T-cell (primary cell): ENCODE results near the gene HSFX3. TPM values are rescaled to one million over a fixed set of nuclear protein-coding genes. Genes with fewer than 3 reads are reported as not detected.
"Not testable (repeated sequence)": the region's sequence is repeated elsewhere in the genome, so short reads cannot be mapped to it uniquely, and the experiment has no call there.

Source experiments
- ATAC-seq, 4 experiments: fragments of 200-7000 bp in 3 of 4; fragments of 150-1000 bp in 1 of 4; cut with Tn5 transposase; replicated peaks in 1 of 4; 1 replicate in 3 of 4; 2 replicates in 1 of 4; pipeline ENCODE4 v1.10.0; 2021; ENCODE audit warnings: moderate library complexity in 3 of 4, mild to moderate bottlenecking in 2 of 4, moderate number of reproducible peaks in 1 of 4
- CTCF ChIA-PET, 2 donors: fragments of 300-600 bp; sonication (Branson Sonifier 250); formaldehyde crosslinking; loops; one replicate each; lab custom pipeline; 2022; ENCODE audit warnings: antibody characterized with exemption in 2 of 2; lab: Charles Lee
- POLR2A ChIA-PET, 2 donors: fragments of 300-600 bp; sonication (Branson Sonifier 250); formaldehyde crosslinking; loops; one replicate each; lab custom pipeline; 2022; ENCODE audit warnings: antibody characterized with exemption in 2 of 2; lab: Charles Lee
- DNase-seq, 35 experiments: peaks; one replicate each; pipeline versions ENCODE4 v3.0.0 to v3.0.0-alpha.2; 2013 to 2023
- H3K27ac ChIP-seq: one replicate; pipeline ENCODE4 v1.5.1; 2013; ENCODE audit warnings: low read length
- H3K27me3 ChIP-seq, 2 experiments: replicated peaks in 1 of 2; 1 replicate in 1 of 2; 2 replicates in 1 of 2; pipeline versions ENCODE4 v1.6.1 to v1.7.0; 2013; ENCODE audit warnings: low read length in 1 of 2, mixed read lengths in 1 of 2; ENCODE audit not compliant: control insufficient read depth in 2 of 2, insufficient read depth in 2 of 2; ENCODE audit errors: extremely low read depth in 1 of 2
- H3K36me3 ChIP-seq, 2 donors: 1 replicate in 1 of 2; 2 replicates in 1 of 2; pipeline versions ENCODE4 v1.6.1 to v1.7.0; 2013; ENCODE audit warnings: low read length in 1 of 2; ENCODE audit not compliant: control insufficient read depth in 2 of 2, insufficient read depth in 1 of 2; ENCODE audit errors: extremely low read depth in 1 of 2
- H3K4me1 ChIP-seq, 2 experiments: 1 replicate in 1 of 2; 2 replicates in 1 of 2; pipeline versions ENCODE4 v1.6.1 to v1.7.0; 2013; ENCODE audit warnings: low read length in 2 of 2, mixed read lengths in 1 of 2; ENCODE audit not compliant: insufficient read depth in 2 of 2, control insufficient read depth in 1 of 2; ENCODE audit errors: extremely low read depth in 1 of 2
- H3K4me3 ChIP-seq, 2 donors: 1 replicate in 1 of 2; 2 replicates in 1 of 2; pipeline versions ENCODE4 v1.5.1 to v1.7.0; 2013; ENCODE audit warnings: mild to moderate bottlenecking in 2 of 2, low read length in 1 of 2, moderate library complexity in 1 of 2; ENCODE audit not compliant: control insufficient read depth in 1 of 2; ENCODE audit errors: extremely low read depth in 1 of 2
- H3K9me3 ChIP-seq: 2 replicates; pipeline ENCODE4 v1.7.0; 2013
- H3K27ac Mint-ChIP-seq, 2 donors: one replicate each; pipeline ENCODE4 v1.8.0; 2020 to 2021; ENCODE audit warnings: mild to moderate bottlenecking in 2 of 2, mixed read lengths in 2 of 2
- H3K27me3 Mint-ChIP-seq, 2 donors: one replicate each; pipeline ENCODE4 v1.8.0; 2021 to 2022; ENCODE audit warnings: mixed read lengths in 2 of 2
- H3K36me3 Mint-ChIP-seq: one replicate; pipeline ENCODE4 v1.8.0; 2021; ENCODE audit warnings: mixed read lengths
- H3K4me1 Mint-ChIP-seq, 3 donors: one replicate each; pipeline ENCODE4 v1.8.0; 2020 to 2022; ENCODE audit warnings: mixed read lengths in 3 of 3, mild to moderate bottlenecking in 1 of 3
- H3K4me3 Mint-ChIP-seq, 3 donors: one replicate each; pipeline ENCODE4 v1.8.0; 2020 to 2022; ENCODE audit warnings: mild to moderate bottlenecking in 3 of 3, mixed read lengths in 3 of 3, moderate library complexity in 3 of 3
- H3K9me3 Mint-ChIP-seq, 3 donors: one replicate each; pipeline ENCODE4 v1.8.0; 2020 to 2022; ENCODE audit warnings: mixed read lengths in 3 of 3
- WGBS: methylation state at CpG from one replicate; pipeline ENCODE4 v1.1.5; 2013; ENCODE audit warnings: missing lambda C conversion rate; ENCODE audit not compliant: insufficient coverage; 5-methylcytosine and 5-hydroxymethylcytosine counted together
- total RNA-seq, 35 experiments: library from RNA in 6 of 35; stranded (reverse) in 6 of 35; fragments of 120-200 nt in 1 of 35; gene quantifications; one replicate each; pipeline versions ENCODE4 v1.2.1 to v1.2.4 and lab custom pipeline; 2013 to 2026

HSFX3 gene
- total RNA-seq, 5 donors from 2014 or later (not counting 1 experiment from before 2014, with no cell fraction given), result not detected

DNA sequence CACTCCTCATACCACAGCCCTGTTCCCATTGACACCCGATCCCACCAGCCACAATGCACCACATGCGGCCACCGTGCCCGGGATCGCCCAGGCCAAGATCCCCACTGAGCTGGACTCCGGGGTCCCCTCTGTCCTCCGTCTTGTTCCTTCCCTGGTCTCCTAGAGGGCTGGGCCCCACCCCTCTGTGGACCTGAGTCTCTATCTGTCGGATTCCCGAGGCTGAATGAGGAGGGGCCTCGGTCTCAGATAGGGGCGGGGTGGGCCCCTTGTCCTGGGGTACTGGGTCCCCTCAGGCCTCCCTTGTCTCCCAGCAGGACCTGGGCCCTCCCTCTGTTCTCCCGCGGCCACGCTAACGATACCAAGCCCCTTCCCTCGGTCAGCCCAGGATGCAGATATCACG lies 35.9 kb upstream of the HSFX3 start:
- CTCF ChIA-PET, H3K9me3 ChIP-seq, H3K4me3 Mint-ChIP-seq, POLR2A ChIA-PET, H3K27ac Mint-ChIP-seq, DNase-seq, H3K4me1 Mint-ChIP-seq, H3K4me1 ChIP-seq, H3K36me3 Mint-ChIP-seq, H3K27ac ChIP-seq, ATAC-seq, H3K36me3 ChIP-seq, H3K4me3 ChIP-seq, H3K27me3 Mint-ChIP-seq, H3K9me3 Mint-ChIP-seq, H3K27me3 ChIP-seq: not testable (repeated sequence)
- no CpG with 5 or more reads among the region's 17 CpGs for WGBS

DNA sequence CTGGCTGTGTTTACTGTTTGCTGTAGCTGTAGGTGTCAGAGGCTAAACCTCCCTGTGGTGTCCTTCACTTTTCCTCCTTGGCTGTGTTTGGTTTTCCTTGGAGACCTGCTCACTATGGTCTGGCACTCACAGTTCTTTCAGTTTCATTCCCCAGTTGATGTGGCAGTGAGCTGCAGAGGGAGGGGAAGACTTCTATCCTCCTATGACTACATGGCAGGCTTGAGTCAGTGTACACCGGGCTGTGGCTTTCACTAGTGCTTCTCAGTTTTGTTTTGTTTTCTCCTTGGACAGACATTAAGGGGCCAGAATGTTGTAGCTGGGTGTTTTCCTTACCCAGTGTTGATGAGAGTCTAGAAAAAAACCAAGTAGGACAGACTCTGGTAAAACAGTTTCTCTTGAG lies 23.7 kb upstream of the HSFX3 start:
- peaks cover 0 to 25% of the 10 kb centered on the region in 2 donors for H3K27me3 Mint-ChIP-seq
- H3K36me3 ChIP-seq, DNase-seq, H3K9me3 ChIP-seq, H3K27ac Mint-ChIP-seq, H3K27ac ChIP-seq, H3K4me3 Mint-ChIP-seq, H3K4me1 ChIP-seq, H3K4me3 ChIP-seq, ATAC-seq, H3K4me1 Mint-ChIP-seq, H3K9me3 Mint-ChIP-seq, POLR2A ChIA-PET, H3K36me3 Mint-ChIP-seq, H3K27me3 ChIP-seq, CTCF ChIA-PET: not testable (repeated sequence)
- no CpG with 5 or more reads among the region's 1 CpG for WGBS

- peaks cover 0 to 26% of the 10 kb centered on the region in 2 donors for H3K27me3 Mint-ChIP-seq
- DNase-seq, result no peak
- H3K4me1 ChIP-seq, result no peaks in the 10 kb centered on the region
- POLR2A ChIA-PET, result no interaction called here
- no peaks in the 10 kb centered on the region for H3K9me3 Mint-ChIP-seq
- ATAC-seq, result no peak
- H3K36me3 Mint-ChIP-seq, result no peaks in the 10 kb centered on the region
- CTCF ChIA-PET, result no interaction called here
- no peak overlapping the region for H3K4me3 ChIP-seq
- no peaks in the 10 kb centered on the region for H3K9me3 ChIP-seq
- no peaks in the 10 kb centered on the region for H3K36me3 ChIP-seq
- no peak overlapping the region for H3K4me3 Mint-ChIP-seq
- no CpG with 5 or more reads among the region's 1 CpG for WGBS
- no peak overlapping the region for H3K27ac ChIP-seq
- H3K27me3 ChIP-seq, result no peaks in the 10 kb centered on the region
- no peak overlapping the region for H3K27ac Mint-ChIP-seq
- H3K4me1 Mint-ChIP-seq, result peaks cover 0 to 2% (median 0%) of the 10 kb centered on the region in 3 donors
Observed at GRCh38 chrX:149572743-149573142, 23.0 kb upstream of the HSFX3 start.

DNA sequence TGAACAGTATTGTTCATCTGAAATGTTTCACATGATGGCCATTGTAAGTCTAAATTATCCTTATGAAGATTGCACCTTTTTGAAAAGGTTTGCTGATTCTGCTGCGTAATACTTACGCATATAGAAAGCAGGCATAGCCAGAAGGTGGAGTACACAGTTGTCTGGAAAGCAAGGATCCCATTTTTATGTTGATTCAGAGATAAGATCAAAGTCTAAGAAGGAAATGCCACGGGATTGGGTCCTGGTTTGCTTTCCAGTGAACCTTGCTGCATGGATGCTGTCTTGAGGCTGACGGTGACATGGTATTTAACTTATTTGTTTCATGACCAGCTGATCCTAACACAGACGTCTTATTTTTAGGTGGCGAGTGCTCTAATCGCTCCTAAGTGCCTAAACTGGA lies 22.0 kb upstream of the HSFX3 start:
- ATAC-seq (no peak), DNase-seq (no peak)
- Mint-ChIP-seq H3K4me3 (no peak overlapping the region), H3K36me3 (no peaks in the 10 kb centered on the region), H3K27ac (no peak overlapping the region), H3K4me1 (peaks cover 0 to 2% (median 0%) of the 10 kb centered on the region in 3 donors), H3K9me3 (no peaks in the 10 kb centered on the region), H3K27me3 (peaks cover 0 to 26% of the 10 kb centered on the region in 2 donors)
- no peak overlapping the region for H3K4me3 ChIP-seq
- H3K4me1 ChIP-seq, result no peaks in the 10 kb centered on the region
- H3K27ac ChIP-seq, result no peak overlapping the region
- ChIA-PET CTCF (no interaction called here), POLR2A (no interaction called here)
- no peaks in the 10 kb centered on the region for H3K27me3 ChIP-seq
- no peaks in the 10 kb centered on the region for H3K36me3 ChIP-seq
- 92% methylated on average over 6 of the region's 7 CpGs for WGBS
- no peaks in the 10 kb centered on the region for H3K9me3 ChIP-seq

GRCh38 chrX:149570668-149571067 lies 20.9 kb upstream of the HSFX3 start:
- Histone ChIP-seq H3K4me1 (no peaks in the 10 kb centered on the region), H3K4me3 (no peak overlapping the region), H3K27ac (no peak overlapping the region), H3K9me3 (no peaks in the 10 kb centered on the region), H3K27me3 (no peaks in the 10 kb centered on the region), H3K36me3 (no peaks in the 10 kb centered on the region)
- no peak overlapping the region for H3K4me3 Mint-ChIP-seq
- CTCF ChIA-PET, result no interaction called here
- no peaks in the 10 kb centered on the region for H3K9me3 Mint-ChIP-seq
- H3K36me3 Mint-ChIP-seq, result no peaks in the 10 kb centered on the region
- H3K4me1 Mint-ChIP-seq, result peaks cover 0 to 2% (median 0%) of the 10 kb centered on the region in 3 donors
- WGBS, result 77% methylated on average over 3 of the region's 6 CpGs
- no peak overlapping the region for H3K27ac Mint-ChIP-seq
- POLR2A ChIA-PET, result no interaction called here
- DNase-seq (no peak), ATAC-seq (no peak)
- H3K27me3 Mint-ChIP-seq, result peaks cover 0 to 26% of the 10 kb centered on the region in 2 donors

DNA sequence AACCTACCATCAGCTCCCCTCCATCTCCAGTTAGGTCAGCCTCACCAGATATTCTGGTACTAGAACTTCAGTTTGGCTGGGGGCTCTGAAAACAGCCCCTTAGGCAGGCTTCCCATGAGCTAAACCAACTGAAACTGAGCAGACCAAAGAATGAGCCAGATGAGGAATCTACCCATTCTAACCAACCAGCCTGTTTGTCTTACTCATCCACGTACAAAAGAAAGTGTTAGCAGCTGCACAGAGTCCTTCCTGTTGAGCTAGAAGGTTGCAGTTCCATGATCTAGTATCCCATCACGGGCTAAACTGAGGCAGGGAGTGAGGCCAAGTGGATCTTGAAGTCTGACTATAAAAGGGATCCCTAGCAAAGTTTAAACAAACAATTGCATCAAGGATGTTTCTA lies 20.0 kb upstream of the HSFX3 start:
- Mint-ChIP-seq H3K36me3 (no peaks in the 10 kb centered on the region), H3K9me3 (no peaks in the 10 kb centered on the region), H3K4me1 (peaks cover 0 to 2% (median 0%) of the 10 kb centered on the region in 3 donors), H3K27ac (no peak overlapping the region), H3K27me3 (peaks cover 0 to 26% of the 10 kb centered on the region in 2 donors), H3K4me3 (no peak overlapping the region)
- Histone ChIP-seq H3K4me1 (no peaks in the 10 kb centered on the region), H3K9me3 (no peaks in the 10 kb centered on the region), H3K27ac (no peak overlapping the region), H3K4me3 (no peak overlapping the region), H3K36me3 (no peaks in the 10 kb centered on the region), H3K27me3 (no peaks in the 10 kb centered on the region)
- no CpG with 5 or more reads among the region's 2 CpGs for WGBS
- DNase-seq (no peak), ATAC-seq (no peak)
- ChIA-PET CTCF (no interaction called here), POLR2A (no interaction called here)

DNA sequence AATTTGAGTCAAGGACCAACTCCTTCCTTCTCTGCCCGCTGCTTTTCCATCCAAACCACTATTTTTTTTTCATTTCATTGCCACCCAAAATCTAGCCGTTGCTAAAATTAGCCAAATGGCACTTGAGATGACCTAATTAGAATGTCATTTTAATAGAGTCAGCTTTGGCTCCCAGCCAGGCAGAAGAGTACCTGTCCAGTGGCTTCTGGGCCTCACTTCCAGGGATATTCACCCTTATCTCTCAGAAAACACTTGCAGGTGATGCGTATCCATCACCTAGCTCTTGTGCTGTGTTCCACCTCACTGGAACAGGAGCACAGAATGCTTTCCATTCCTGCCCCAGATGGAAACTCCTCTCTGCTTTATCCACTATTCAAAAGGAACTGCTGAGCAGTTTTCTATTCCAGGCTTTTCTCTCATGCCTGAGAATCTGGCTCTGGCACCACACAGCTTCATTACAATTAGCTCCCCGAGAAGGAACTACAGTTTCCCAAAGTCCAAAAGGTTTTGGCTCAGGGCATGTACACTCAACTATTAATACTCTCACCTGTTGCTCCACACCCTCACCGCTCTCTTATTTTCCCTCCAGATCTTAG lies 19.1 kb upstream of the HSFX3 start:
- no peaks in the 10 kb centered on the region for H3K4me1 ChIP-seq
- H3K4me3 Mint-ChIP-seq, result no peak overlapping the region
- H3K9me3 ChIP-seq, result no peaks in the 10 kb centered on the region
- ATAC-seq (no peak), DNase-seq (no peak)
- no peaks in the 10 kb centered on the region for H3K36me3 ChIP-seq
- WGBS, result 80% methylated on average over 1 of the region's 5 CpGs
- H3K36me3 Mint-ChIP-seq, result no peaks in the 10 kb centered on the region
- ChIA-PET CTCF (no interaction called here), POLR2A (no interaction called here)
- H3K27ac Mint-ChIP-seq, result no peak overlapping the region
- H3K27ac ChIP-seq, result no peak overlapping the region
- H3K27me3 ChIP-seq, result no peaks in the 10 kb centered on the region
- no peaks in the 10 kb centered on the region for H3K9me3 Mint-ChIP-seq
- no peak overlapping the region for H3K4me3 ChIP-seq
- peaks cover 0 to 2% (median 0%) of the 10 kb centered on the region in 3 donors for H3K4me1 Mint-ChIP-seq
- peaks cover 0 to 26% of the 10 kb centered on the region in 2 donors for H3K27me3 Mint-ChIP-seq
